Adipose tissue (tissue), 3 donors: ENCODE results near the gene DHX16. TPM values are rescaled to one million over a fixed set of nuclear protein-coding genes. Genes with fewer than 3 reads are reported as not detected.
A peak's percentile ranks its signal among the peaks of the same experiment; 100 is the strongest.

ENCODE experiments used
- H3K27ac ChIP-seq: one replicate; pipeline ENCODE4 v1.5.1; 2013; ENCODE audit warnings: low read depth, low read length
- WGBS, 3 donors: extraction: QIAGEN DNeasy Blood & Tissue Kit; methylation state at CpG; one replicate each; pipeline ENCODE4 v1.1.7; 2013; 5-methylcytosine and 5-hydroxymethylcytosine counted together
- polyA plus RNA-seq, 3 donors: library from polyadenylated mRNA; stranded (reverse); fragments of 200-250 nt; gene quantifications; one replicate each; pipeline ENCODE4 v1.2.3, GENCODE V29; 2013
- donor health status: healthy with polysubstance abuse.
- donor health status: Bipolar disorder and iron deficiency.
- donor health status: healthy.

DHX16 gene
- polyA plus RNA-seq, 3 donors: 16.8 to 22.3 (median 19.7) TPM

DNA sequence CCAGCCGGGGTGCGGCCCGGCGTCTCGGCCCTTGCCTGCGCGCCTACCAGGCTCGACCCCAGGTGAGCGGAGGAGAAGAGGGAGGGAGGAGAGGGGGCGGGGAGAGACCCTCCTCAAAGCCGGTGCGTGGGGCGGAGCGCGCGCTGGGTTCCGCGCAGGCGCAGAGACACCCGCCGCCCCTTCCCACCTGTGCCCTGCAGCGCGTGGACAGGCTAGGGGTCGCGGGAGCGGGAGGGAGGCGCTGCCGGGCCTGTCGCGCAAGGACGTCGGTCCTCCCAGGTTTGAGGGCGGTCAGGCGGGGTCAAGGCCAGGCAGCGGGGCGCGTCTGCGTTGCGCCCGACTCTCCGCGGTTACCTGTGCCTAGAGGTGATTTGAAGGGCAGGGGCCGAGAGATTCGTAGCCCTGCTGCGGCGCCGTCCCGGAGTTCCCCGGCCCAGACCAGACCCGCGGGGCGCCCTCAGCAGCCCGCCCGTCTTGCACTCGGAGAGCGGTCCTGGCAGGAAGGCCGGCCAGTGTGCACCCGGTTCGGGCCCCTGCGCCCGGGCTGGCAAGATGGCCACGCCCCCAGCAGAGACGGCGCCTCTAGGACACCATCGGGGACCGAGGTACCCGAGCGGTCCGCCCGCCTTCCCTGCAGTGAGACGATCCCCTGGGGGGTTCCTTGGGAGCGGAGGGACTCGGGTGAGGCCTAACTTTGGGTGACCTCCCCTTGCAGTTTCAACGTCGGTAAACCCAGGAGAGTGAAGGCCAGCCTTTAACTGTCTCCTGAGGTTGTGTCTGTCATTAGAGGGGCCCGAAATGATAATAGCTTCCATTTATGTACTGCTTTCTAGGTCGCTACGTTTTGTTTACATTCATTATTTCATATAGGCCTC lies 25.3 kb downstream of the DHX16 start:
- 0 to 1% (median 1%) methylated on average over 53 to 78 of the region's 78 CpGs for WGBS, 3 donors
- no peak overlapping the region for H3K27ac ChIP-seq

DNA sequence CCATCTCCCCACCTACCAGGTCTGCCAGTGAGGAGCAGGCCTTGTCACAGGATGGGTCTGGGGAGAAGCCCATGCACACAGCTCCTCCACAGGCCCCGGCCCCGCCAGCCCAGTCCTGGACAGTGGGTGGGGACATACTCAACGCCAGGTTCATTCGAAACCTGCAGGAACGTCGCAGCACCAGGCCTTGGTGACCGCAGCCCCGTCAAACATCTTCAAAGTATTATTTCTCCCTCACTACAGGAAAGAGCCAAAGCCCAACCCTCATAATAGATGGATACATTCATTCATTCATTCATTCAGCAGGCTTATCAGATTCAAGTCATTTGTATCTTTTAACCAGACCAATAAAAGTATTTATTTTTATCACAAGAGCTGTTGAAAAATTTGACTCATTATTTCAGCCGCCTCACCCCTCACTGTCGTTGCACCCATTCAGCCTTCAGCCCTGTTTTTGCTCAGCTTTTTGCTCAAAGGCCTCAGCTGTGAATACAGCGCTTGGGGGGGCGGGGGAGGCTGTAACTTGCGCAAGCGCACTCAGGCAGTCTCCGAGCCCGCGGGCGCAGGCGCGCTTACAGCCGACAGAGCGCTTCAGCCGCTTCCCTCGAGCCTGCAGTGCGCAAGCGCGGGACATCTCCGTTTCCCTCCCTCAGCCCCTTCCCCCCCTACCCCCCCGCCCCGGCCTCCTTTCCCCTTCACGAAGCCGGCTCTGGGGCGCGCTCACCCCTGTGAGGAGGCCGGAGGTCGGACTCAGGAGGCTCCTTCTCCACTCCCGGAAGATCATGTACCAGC lies 26.2 kb downstream of the DHX16 start, which contains the start of gene C6orf136:
C6orf136 (plus strand) TSS at position 684 of the 792 bp plus-strand sequence; CDS start at position 783, 99 bp downstream.
- H3K27ac ChIP-seq: peak within 1 kb of the TSS; percentile 6
- WGBS, 3 donors: 11 to 13% (median 12%) methylated on average over 30 to 37 of the region's 37 CpGs

DNA sequence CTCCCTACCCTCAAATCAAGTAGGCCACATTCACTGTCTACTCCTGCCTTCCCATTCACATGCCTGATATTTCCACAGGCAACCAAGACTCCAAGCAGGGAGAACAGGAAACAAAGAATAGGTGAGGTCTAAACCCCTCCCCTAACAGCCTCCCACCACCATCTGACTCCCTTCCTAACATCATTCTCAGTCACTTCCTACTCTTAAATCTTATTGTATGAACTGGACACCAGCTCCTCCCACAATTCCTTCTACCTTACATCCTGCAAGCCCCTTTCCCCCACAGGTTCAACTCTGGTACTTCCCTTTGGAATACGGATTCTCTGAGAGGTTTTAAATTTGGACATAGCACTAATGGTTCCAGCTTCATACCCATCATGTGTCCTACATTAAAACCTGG lies 26.8 kb downstream of the DHX16 start:
- no peak overlapping the region for H3K27ac ChIP-seq
- WGBS, 3 donors: 62 to 80% (median 74%) methylated on average over 1 of the region's 1 CpG

DNA sequence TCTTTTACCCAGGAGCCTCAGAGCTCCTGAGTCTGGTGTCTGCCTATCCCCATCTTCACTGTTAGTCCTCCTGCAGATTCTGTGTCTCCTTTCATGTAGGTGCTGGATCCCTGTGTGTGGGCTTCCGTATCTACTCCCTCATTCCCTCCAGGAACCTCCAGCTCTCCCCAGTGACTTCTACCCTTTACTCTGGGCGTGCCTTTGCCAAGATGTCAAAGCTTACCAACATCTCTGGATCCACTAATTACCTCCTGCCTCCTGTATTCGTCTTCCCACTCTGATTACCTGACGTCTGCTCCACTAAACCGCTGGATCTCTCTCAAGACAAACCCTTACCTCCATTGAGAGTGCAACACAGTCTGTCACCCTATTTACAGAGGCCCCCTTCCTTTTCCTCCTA lies 28.0 kb downstream of the DHX16 start:
- WGBS, 3 donors: 73 to 78% (median 77%) methylated on average over 5 of the region's 5 CpGs
- H3K27ac ChIP-seq: no peak overlapping the region

DNA sequence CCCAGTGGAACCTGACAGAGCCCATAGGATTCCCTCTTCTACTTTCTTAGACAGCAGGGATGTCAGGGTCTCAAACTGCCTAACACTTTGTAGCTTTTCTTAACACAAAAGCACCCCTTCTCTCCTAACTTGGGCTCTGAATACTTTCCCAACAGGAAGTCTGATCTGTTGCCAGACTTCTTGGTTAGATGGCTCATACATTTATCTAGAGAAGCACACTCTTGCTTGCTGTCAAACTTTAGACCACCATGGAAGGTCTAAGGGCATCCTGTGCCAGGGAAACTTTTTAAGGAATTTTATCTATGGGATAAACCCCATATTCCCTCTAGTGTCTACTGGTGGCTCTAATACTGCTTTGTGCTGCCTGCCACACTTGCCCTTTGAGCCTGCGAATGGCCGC lies 29.1 kb downstream of the DHX16 start:
- no peak overlapping the region for H3K27ac ChIP-seq
- WGBS, 3 donors: 92 to 96% (median 95%) methylated on average over 2 of the region's 2 CpGs

DNA sequence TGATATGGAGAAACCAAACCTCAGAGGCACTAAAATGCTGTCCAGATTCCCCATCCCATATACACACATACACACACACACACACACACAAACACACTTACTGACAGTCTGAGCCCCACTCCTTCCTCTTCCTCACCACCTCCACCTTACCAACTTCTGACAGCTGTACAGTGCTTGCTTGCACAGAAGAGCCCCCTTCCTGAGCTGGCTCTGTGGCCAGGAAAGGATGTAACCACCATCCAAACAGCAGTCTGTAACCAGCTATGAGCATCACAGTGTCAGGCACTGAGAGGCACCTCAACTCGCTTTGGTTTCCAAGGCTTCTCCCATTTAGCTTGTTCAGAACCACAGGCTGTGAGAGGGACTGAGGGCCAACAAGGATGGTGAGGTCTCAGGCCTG lies 31.8 kb downstream of the DHX16 start:
- WGBS, 3 donors: 46 to 94% (median 66%) methylated on average over 1 of the region's 1 CpG
- no peak overlapping the region for H3K27ac ChIP-seq

DNA sequence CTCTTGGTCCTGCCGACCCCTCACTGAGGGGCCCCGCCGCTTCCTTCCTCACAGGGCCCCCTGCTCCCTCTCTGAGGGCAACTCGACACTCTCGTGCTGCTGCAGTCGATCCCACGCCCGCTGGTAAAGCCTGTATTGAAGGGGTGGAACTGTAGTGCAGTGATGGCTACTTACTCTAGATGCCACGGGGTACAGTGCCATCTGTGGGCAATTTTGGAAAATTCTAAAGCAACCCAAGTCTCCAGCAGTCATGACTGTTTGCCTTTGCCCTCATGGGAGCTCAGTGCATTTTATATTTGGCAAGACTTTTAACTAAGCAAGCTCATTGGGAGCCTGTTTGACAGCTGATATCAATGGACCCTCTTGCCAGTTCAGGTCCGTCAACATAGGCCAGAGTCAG lies 32.3 kb downstream of the DHX16 start:
- no peak overlapping the region for H3K27ac ChIP-seq
- WGBS, 3 donors: 68 to 78% (median 73%) methylated on average over 10 of the region's 10 CpGs

DNA sequence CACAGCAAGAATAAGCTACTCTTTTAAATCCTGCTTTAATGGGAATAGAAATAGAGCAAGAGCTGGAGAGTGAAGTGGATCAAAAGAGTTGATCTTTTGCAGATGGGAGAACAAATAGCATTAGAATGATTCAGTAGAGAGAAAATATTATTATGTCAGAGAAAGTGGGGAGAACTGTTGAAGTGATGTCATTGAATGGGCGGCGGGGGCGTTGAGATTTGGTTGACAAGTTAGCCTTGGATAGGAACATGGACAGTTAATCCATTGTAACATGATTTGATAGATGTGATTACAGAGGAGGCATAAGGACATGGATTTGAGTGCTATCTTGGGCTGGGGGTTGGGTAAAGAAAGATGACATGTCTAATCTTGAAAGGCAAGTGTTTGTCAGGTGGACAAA lies 37.0 kb downstream of the DHX16 start:
- H3K27ac ChIP-seq: no peak overlapping the region
- 93 to 95% (median 93%) methylated on average over 3 of the region's 3 CpGs for WGBS, 3 donors

DNA sequence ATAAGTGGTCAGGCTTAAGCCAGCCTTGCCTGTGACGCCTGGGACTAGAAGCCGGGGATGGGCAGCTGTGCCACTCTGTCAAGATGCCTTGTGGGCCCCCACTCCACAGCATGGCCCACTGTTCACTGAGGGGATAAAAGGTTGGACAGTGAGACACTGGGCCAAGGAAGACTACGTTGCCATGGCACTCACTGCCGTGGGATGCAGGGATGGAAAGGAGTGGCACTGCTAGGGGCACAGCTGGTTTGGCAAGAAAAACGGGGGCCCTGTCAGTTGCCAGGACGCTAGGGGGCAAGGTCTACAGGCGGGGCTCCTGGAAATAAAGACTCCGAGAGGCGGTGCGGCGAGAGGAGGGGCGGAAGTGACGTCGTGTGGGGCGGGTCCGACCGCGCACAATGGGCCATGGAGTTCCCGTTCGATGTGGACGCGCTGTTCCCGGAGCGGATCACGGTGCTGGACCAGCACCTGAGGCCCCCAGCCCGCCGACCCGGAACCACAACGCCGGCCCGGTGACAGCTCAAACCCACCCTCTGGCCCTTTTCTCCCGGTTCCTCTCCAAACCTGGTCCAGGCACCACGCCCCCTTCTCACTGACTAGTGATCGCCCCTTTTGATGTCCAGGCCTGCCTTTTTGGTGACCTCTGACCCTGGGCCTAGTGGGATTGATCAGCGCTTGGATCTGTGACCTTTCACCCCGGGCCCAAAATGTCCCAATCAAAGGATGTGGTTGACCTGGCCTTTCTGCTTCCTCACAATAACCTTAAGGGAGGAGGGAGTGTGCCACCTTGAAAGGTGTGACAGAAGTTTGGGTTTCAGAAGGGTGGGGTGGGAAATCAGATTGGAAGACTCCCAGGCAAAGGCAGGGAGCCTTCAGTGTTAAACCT lies 46.1 kb downstream of the DHX16 start, which contains the start of gene ATAT1:
ATAT1 (plus strand) TSS at position 391 of the 883 bp plus-strand sequence.
- 3% methylated on average over 29 to 36 of the region's 36 CpGs for WGBS, 3 donors

DNA sequence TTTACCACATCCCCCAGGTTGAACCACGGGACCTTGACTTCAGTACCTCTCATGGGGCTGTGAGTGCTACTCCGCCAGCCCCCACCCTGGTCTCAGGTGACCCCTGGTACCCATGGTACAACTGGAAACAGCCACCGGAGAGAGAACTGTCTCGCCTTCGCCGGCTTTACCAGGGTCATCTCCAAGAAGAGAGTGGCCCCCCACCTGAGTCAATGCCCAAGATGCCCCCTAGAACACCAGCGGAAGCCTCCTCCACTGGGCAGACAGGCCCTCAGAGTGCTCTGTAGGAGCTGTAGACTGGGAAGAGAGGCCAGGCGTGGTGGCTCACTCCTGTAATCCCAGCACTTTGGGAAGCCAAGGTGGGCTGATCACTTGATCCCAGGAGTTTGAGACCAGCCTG lies 47.3 kb downstream of the DHX16 start:
- H3K27ac ChIP-seq: no peak overlapping the region
- 95 to 97% (median 95%) methylated on average over 8 of the region's 8 CpGs for WGBS, 3 donors

More for the DNA sequence above, 46.1 kb downstream of the DHX16 start, which contains the start of gene ATAT1:
- H3K27ac ChIP-seq: peak within 1 kb of the TSS; percentile 91

DNA sequence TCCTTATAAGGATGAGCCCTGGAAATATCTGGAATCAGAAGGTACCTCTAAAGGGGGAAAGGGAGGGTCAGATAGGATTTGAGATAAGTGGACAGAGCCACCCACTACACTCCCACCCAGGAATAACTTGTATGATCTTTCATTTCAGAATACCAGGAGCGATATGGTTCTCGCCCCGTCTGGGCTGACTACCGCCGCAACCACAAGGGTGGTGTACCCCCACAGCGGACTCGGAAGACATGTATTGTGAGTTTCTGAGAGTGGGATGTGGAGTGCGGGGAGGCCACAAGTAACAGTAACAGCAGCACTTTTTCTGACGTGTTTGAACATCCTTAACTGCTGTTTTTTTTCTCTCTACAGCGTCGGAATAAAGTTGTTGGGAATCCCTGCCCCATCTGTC lies 53.2 kb downstream of the DHX16 start:
- H3K27ac ChIP-seq: no peak overlapping the region
- WGBS, 3 donors: 94 to 96% (median 95%) methylated on average over 11 of the region's 11 CpGs

DNA sequence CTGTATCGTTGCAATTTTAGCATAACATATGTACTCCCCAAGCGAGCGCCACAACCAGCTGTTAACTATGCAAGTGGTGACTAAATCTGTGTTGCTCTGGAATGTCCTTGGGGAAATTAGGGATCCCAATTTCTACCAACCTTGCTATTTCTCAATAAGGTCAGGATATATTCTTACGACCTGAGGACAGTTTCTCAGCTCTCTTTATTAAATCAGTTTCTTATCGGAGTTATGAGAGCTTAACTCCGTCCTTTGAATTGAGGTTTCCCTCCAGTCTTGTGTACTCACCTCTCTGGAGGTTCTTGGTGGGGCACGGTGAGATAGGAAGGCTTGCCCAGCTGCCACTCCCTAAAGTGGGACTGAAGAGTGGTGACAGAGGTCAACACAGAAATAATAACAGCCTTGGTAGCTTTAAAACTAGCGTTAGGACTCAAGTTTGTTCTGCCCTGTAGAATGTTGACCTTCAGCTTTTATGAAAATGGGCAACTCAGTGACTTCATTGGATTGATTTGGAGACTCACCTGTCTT lies 54.5 kb downstream of the DHX16 start:
- no peak overlapping the region for H3K27ac ChIP-seq
- WGBS, 3 donors: 4 to 12% (median 9%) methylated on average over 8 of the region's 8 CpGs

DNA sequence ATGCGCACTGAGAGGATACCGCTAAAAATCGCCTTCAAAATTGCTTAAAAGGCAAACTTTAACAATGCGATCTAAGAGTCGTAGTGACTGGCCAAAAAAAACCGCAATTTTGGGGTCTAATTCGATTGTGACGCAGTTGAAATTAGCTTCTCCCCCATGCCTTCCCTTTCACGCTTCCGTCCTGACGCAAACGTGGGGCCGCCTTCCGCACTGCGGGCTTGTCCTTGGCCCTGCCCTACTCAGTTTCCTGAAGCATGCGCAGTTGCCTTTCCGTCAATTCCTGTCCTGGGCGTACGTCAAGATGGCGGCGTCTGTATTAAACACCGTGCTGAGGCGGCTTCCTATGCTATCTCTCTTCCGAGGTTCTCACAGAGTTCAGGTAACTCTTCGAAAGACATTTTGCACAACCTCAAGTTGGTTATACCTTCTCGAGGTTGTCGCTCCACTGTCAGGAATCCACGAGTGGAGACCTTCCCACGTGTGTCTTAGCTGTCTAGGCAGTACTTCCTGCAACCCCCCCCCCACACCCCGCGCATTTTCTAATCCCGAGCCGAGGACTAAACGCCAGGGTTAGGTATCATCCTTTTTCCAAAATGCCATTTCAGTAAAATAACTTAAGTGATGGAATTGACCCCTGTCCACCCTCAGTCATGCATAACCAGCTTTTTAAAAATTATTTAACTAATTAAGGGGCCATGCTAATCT lies 55.1 kb downstream of the DHX16 start, which contains the start of gene MRPS18B:
MRPS18B (plus strand) TSS at position 276 of the 705 bp plus-strand sequence; CDS start at position 302, 26 bp downstream.
- H3K27ac ChIP-seq: peak within 1 kb of the TSS; percentile 88
- 0 to 1% (median 0%) methylated on average over 34 of the region's 34 CpGs for WGBS, 3 donors

DNA sequence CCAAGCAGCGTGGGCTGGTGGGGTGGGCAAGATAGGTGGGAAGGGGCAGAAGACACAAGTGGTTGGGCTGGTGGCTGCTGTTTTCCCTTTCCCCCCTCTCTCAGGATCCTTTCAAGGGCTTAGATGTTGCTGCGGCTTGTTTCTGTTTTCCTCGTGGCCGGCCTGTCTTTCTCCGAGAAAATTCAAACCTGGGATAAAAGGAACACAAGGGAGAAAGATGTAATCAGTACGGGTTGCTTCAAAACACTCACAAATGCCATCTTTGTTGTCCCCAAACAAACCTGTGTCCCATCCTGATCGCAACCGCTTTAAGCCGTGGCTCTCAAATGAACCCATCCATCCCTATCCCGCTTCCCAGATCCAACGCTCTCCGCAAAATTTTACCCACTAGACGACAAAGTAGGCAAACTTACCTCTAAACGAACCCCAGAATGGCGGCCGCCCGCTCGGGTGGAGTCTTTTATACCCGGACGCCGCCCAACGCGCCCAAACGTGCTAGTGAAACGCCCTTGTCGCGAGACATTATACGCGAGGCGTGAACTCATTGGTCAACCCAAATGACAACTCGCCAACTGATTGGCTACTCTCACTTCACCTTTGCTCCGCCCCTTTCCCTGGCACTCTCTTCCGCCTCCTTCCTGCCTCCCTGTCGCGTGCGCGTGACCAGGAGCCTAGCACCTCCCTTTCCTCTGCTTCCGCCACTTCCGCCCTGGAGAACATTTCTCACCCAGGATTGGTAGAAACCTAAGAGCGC lies 55.8 kb downstream of the DHX16 start, which contains the start of gene PPP1R10:
PPP1R10 (minus strand) TSS at position 433 of the 754 bp plus-strand sequence. CDS start 7,299 bp downstream, outside the sequence.
- 0% methylated on average over 40 of the region's 40 CpGs for WGBS, 3 donors
- peak within 1 kb of the TSS; percentile 88 for H3K27ac ChIP-seq

DNA sequence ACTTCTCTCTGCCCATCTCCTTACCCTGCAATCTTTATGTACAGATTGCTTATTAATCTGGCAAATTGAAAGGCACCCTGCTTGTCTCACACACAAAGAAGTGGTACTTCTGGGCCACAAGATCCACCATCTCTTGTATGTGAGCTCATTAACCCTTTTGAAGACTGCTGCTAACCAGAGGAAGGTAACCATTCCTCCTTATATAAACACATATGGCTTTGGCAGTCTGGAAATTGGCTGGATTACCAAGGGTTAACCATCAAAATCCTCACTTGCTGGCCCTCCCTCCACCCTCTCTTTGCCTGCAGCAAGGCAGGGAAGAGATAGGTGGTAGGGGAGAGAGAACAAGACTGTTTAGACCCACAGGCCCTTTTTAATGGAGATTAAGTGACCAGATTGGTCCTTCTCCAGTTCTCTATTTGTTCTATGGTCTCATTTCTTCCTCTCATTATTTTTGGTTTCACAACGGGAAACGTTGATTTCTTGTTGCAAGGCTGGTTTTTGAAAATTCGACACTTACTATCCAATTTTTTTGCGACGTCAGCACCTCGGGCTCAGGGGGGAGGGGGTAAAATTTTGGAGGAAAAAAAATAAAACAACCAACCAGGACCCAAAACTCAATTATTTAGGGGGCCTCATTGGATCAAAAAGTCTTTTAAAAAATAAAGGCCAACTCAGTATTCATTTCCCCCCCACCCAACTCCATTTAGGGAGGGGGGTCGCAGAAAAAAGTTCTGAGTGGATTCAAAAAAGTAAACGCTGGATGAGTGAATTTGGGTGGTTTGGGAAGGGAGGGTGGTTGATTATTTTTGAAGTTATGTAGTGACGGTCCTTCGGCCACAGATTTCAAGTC lies 56.6 kb downstream of the DHX16 start:
- peak overlapping the region; percentile 88 for H3K27ac ChIP-seq
- 0 to 1% (median 0%) methylated on average over 10 of the region's 10 CpGs for WGBS, 3 donors
